GM18858 (cell line): ENCODE data around the gene TXNDC17.
"Not testable (repeated sequence)": the region's sequence is repeated elsewhere in the genome, so short reads cannot be mapped to it uniquely, and the experiment has no call there.

Source experiments
- ATAC-seq: cut with Tn5 transposase; IDR thresholded peaks from one replicate; pipeline ENCODE4 v1.9.1; 2021; ENCODE audit not compliant: unreplicated experiment

Gene TXNDC17

GRCh38 chr17:6636616-6637457 is 4.0 kb upstream of the TXNDC17 start:
- no peak for ATAC-seq

- ATAC-seq = no peak
These were observed 3.4 kb upstream of the TXNDC17 start for GRCh38 chr17:6637458-6637840.

- no peak for ATAC-seq
These were observed 2.6 kb upstream of the TXNDC17 start for GRCh38 chr17:6638046-6638908.

DNA sequence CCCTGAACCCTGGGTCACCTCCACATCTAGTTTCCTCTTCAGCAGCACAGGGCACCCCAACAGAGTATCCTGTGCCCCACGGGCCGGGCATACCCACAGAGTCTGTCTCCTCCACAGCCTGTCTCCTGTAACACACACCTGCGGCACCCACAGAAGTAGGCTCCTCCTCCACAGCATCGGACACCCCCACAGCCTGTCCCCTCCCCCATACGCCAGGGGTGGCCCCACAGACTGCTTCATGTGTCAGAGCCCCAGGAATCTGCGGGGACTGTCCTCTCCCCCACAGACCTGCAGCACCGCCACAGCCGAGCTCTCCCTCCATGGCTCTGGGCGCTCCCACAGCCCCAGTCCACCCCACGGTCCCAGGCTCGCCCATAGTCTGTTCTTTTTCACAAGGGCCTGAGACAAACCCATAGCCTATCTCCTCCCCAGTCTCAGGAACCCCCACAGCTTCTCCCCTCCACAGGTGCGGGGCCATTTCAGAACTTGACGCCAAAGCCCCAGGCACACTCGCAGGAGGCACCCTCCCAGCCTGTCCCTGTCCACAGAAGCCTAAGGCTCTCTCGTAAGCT is 1.8 kb upstream of the TXNDC17 start:
- no peak for ATAC-seq

DNA sequence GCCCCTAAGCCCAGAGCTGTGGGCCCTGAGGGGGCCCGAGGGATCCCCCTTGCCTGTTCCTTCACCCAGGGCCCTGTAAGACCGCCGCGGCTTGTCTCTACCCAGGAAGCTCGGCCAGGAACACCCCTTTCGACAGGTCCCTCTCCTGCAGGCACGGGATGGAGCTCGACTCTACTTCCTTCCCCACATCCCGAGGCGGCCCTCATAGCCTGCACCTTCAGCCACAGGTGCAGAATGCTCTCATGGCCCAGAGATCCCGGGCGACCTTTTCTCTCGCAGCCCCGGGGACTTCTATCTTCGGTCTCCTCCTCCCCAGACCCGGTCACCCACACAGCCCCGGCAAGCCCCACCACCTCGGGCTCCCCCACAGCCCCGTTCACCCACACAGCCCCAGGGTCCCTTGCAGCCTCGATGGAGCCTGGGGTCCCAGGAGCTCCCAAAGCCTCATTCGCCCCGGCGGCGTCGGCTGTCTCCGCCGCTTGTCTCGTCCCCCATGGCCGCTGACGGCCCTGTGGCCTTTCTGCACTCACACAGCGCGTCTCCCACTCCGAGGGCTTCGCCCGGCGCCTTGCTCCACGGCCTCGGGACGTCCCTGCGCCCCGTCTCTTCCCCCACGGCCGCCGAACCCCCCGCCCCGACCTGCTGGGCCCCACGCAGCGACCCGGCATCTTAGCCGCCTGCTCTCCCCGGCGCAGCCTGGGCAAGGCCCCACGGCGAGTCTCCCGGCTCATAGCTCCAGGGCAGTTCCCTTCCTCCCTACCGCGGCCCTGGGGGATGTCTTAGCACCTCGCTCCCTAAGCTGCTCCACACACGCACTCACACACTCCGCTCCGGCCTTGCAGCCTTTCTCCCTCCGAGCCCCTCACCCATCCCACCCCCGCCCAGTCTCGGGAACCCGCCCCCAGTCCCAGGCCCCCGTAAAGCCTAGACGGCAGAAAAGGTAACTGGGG is 999 bp upstream of the TXNDC17 start:
- ATAC-seq = no peak

DNA sequence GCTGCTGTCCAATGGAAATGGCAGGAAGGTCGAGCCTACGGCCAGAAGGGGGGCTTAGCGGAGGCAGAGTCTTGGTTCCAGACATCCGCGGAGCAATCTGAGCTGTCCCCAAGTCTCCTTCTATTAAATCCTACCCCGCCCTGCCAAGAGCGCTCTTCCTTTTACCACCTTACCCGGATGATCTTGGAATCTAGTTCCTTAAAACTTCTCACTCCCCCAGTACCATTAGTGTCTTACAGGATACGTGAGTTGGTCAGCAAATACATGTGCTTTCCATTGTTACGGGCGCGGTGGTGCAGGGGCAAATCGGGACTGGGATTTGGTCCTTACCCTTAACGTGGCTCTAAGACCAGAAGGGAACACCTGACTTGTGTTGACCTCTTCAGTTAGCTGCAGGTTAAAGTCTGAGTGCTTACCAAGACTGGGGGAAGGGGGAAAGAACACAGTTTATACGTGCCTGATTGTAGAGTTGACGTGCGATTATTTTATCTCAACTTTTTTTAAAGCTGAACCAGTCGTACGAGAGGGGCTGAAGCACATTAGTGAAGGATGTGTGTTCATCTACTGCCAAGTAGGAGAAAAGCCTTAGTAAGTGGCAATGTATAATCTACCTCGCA is 495 bp downstream of the TXNDC17 start:
- no peak for ATAC-seq

- ATAC-seq = no peak
These were observed 1.7 kb downstream of the TXNDC17 start for GRCh38 chr17:6642592-6642991.

- no peak for ATAC-seq
These were observed 2.7 kb downstream of the TXNDC17 start for GRCh38 chr17:6643451-6644125.

DNA sequence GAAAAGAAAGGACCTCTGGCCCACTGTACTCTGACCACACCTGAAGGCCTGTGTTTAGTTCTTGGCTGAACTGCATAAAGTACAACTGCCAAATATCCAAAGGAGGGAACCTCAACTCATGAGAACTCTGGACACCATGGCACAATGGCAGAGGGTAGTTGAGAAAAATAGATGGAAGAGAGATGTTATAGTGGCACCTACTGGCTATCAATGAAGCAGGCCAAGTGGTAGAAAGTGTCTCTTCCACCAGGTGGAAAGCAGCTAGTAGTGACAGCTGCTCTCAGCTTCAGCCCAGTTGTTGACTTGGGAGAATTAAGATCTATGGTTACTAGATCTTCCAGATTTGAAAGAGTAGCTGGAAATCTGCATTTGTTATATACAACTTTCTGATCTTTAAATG is 7.3 kb downstream of the TXNDC17 start:
- no peak for ATAC-seq

DNA sequence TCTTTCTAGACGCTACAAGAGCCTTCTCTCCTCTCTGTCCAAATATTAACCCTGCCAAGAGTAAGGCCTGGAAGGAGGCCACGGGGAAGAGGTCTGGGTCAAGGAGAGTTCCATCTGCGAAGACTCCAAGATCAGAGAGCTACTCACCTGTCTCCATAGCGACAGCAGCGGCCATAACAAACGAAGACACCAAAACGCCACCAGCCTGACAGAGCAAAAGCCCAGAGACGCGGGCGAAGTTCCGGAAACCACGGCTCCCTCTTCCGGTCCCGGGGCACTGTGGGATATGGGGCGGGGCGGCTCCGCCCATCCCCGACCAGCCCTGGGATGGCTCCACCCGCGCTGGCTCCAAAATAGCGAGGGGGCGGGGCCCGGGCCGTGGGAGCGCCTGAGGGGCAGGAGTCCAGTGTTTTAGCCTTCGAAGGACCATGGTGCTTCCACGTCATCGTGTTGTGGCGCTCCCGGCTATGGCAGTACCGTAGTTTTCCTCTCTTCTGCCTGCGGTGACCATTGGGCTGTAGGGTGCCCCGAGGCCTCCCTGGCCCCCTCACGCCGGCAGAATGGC is 10.6 kb downstream of the TXNDC17 start, which contains the start of the genes C17orf100 and MED31:
Gene C17orf100 (plus strand): TSS at position 409 of the 565 bp plus-strand sequence. CDS start 152 bp downstream, at position 561.
Gene MED31 (minus strand): TSS at position 252 of the 565 bp plus-strand sequence. CDS start 77 bp downstream, at position 175.
- ATAC-seq = peak; percentile 67

DNA sequence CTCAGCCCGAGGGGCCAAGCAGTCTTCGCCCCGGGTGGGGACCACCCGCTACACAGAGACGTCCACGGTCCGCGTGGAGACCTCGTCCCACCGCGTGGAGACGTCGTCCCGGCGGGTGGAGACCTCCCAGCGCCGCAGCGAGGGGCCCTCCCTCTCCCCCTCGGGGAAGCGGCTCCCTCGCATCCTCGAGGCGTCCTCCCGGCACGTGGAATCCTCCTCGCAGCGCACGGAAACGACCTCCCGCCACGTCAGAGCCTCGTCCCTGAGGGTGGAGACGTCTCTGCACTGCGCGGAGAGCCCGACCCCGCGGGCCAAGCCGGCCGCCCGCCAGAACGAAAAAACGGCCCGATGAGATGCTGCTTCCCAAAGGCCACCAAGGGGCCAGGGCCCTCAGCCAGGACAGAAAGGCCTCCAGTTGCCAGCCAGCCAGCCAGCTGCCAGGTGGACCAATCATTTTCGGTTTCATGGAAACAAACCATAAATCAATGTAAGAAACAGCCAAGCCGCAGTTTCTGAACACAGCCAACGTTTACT is 11.1 kb downstream of the TXNDC17 start:
- ATAC-seq = peak; percentile 3

- no peak for ATAC-seq
These were observed 14.2 kb downstream of the TXNDC17 start for GRCh38 chr17:6654841-6655731.

GRCh38 chr17:6655732-6656361 is 15.0 kb downstream of the TXNDC17 start:
- ATAC-seq = not testable (repeated sequence)

DNA sequence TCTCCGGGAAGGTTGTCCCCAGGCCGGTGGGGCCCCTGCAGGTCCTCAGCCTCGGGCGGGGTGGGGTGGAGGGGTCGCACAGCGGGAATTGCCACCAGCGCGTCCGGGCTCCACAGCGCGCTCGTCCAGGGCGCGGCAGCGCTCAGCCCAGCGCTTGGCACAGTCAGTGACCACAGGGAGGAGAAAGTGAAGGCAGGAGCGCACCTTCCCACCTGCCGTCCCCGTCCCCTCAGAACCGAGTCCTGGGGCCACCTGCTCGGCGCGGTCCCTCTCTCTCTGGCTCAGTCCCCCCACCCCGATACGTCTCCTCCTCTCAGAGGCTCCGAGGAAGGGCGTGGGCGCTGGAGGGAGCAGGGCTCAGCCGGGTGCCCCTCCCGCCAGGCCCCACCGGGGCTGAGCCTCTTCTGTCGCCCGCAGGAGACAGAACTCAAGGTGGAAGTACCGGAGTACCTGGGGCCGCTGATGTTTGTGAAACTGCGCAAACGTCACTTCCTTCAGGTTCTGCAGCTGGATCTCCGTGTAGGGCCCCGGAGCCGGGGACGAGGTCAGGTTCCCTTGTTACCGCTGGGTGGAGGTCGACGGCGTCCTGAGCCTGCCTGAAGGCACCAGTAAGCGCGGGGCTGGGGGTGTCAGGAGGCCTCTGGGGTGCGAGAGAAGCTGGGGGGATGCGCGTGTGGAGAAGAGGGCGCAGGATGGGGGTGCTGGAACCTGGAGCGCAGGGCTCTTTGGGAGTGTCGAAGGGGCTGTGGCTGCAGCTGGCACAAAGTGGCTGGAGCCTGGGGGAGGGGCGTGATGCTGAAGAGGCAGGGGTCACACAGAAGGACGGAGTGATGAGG is 16.2 kb downstream of the TXNDC17 start:
- ATAC-seq = not testable (repeated sequence)

- ATAC-seq = no peak
These were observed 16.9 kb downstream of the TXNDC17 start for GRCh38 chr17:6657633-6658287.

GRCh38 chr17:6658411-6658810 is 17.6 kb downstream of the TXNDC17 start:
- ATAC-seq = not testable (repeated sequence)
